Colonic mucosa (tissue), 4 donors: ENCODE data around the gene ATP7B. TPM values are rescaled to one million over a fixed set of nuclear protein-coding genes. Genes with fewer than 3 reads are reported as not detected.
"Not testable (repeated sequence)": the region's sequence is repeated elsewhere in the genome, so short reads cannot be mapped to it uniquely, and the experiment has no call there.

Source experiments
- DNase-seq: peaks from one replicate; pipeline ENCODE4 v3.0.0-alpha.2; 2020
- H3K27ac ChIP-seq: fragments of 200-600 bp; one replicate; pipeline ENCODE4 v1.8.0; 2021
- H3K27me3 ChIP-seq: fragments of 200-600 bp; one replicate; pipeline ENCODE4 v1.8.0; 2021
- H3K36me3 ChIP-seq: fragments of 200-600 bp; one replicate; pipeline ENCODE4 v1.8.0; 2021
- H3K4me1 ChIP-seq: fragments of 200-600 bp; one replicate; pipeline ENCODE4 v1.8.0; 2021; ENCODE audit warnings: mild to moderate bottlenecking
- H3K4me3 ChIP-seq: fragments of 200-600 bp; one replicate; pipeline ENCODE4 v1.8.0; 2021
- H3K9ac ChIP-seq, 2 donors: one replicate each; pipeline ENCODE4 v1.7.0; 2013; ENCODE audit warnings: control low read depth in 2 of 2, low read depth in 2 of 2, low read length in 2 of 2
- H3K9me3 ChIP-seq: fragments of 200-600 bp; one replicate; pipeline ENCODE4 v1.8.0; 2021
- CTCF ChIP-seq: fragments of 200-600 bp; IDR thresholded peaks from one replicate; pipeline ENCODE4 v1.8.0; 2022; ENCODE audit warnings: antibody characterized with exemption, mild to moderate bottlenecking
- intact Hi-C: fragments of 100-400 bp; cut with DNase I; formaldehyde crosslinking; loops from one replicate; pipeline ENCODE4 v1.14.1; 2022
- total RNA-seq, 2 donors: library from RNA; stranded (reverse); fragmentation: NEBNext Ultra II Directional in 1 of 2; extraction: Animal tissue kit (Norgen Biotek cat#: 25700) in 1 of 2; gene quantifications; one replicate each; pipeline ENCODE4 v1.2.1, GENCODE V29; 2021
- donor health status: healthy.
- donor health status: DM: no; HTN: no; CAD: no.
- donor health status: DM: no; HTN: no; CAD: no.

The ATP7B gene
- total RNA-seq, 2 donors from 2014 or later: 14.0 to 18.8 TPM

GRCh38 chr13:51997186-51997585, 14.1 kb downstream of the ATP7B start:
- Histone ChIP-seq H3K27ac (no peak overlapping the region), H3K9me3 (no peaks in the 10 kb centered on the region), H3K4me3 (no peak overlapping the region), H3K27me3 (no peaks in the 10 kb centered on the region), H3K9ac (no peak overlapping the region), H3K36me3 (no peaks in the 10 kb centered on the region), H3K4me1 (peaks cover 5% of the 10 kb centered on the region)
- DNase-seq: no peak
- TF ChIP-seq CTCF: no peak
- intact Hi-C loops: no loop called here

GRCh38 chr13:51996641-51997040, 14.6 kb downstream of the ATP7B start:
- intact Hi-C loops: no loop called here

DNA sequence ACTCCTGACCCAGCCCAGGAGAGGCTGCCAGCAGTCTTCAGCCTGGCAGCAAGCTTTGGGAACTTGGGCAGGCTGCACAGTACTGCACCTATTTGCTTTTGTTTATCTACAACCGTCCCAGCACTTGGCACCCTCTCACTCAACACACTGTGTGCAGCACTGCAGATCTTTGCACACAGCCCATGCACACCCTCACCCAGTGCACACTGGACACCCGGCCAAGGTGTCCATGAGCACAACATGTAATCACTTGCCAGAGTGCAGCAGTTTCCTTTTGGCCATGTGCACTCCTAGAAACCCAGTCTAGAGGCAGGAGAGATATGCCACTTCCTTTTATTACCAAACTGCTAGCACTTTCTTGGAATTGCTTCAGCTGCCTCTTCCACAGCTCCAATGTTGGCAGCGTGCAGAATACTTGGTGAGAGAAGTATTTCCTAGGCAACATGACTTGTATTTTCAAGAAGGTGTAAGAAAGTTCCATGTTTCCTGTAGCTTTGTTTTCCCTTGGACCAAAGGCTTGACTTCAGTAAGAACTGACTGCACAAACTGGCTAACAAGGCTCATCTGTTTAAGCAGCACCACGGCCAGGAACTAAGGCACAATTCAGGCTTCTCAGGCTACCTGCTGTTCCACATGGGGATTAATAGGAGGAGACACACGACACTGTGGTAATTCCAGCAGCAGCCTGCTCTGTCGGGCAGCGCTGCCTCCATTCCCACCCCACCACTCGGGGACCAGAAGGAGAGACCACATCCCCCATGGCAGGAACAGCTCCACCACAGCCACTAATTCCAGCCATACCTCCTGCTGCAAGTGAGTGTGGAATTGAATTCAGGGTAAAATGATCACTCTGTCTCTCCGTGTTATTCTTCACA, 15.3 kb downstream of the ATP7B start:
- H3K9ac ChIP-seq: peak overlapping the region; percentile 5 to 23
- DNase-seq: peak; percentile 63
- H3K27ac ChIP-seq: peak overlapping the region; percentile 14
- no peak overlapping the region for H3K4me3 ChIP-seq
- intact Hi-C loops: no loop called here
- H3K9me3 ChIP-seq: no peaks in the 10 kb centered on the region
- no peak for TF ChIP-seq CTCF
- H3K4me1 ChIP-seq: peaks cover 5% of the 10 kb centered on the region
- no peaks in the 10 kb centered on the region for H3K27me3 ChIP-seq
- no peaks in the 10 kb centered on the region for H3K36me3 ChIP-seq

More at GRCh38 chr13:51996641-51997040, 14.6 kb downstream of the ATP7B start:
- no peak for TF ChIP-seq CTCF
- no peak overlapping the region for H3K4me3 ChIP-seq
- peaks cover 5% of the 10 kb centered on the region for H3K4me1 ChIP-seq
- no peaks in the 10 kb centered on the region for H3K27me3 ChIP-seq
- H3K27ac ChIP-seq: no peak overlapping the region
- H3K36me3 ChIP-seq: no peaks in the 10 kb centered on the region
- peak overlapping the region in 1 of 2 donors; percentile 23 for H3K9ac ChIP-seq
- H3K9me3 ChIP-seq: no peaks in the 10 kb centered on the region
- no peak for DNase-seq

DNA sequence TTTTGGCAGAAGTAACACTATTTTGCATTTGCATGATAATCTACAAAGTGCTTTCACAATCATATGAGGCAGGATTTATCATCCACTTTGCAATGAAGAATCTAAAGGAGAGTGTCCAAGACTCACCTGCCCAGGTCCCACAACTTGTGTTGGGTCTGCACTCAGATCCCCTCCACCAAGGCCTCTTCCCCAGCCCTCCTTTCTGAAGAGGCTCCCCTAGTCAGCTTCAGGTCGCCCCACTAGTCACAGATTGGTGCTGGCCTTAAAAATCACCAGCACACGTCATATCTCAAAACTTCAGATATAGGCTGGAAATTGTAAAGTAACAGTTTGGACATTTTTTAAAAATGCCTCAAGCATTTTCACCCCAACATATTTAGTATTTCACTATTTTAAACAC, 17.5 kb downstream of the ATP7B start:
- H3K27ac ChIP-seq: no peak overlapping the region
- H3K4me1 ChIP-seq: peaks cover 5% of the 10 kb centered on the region
- intact Hi-C loops: no loop called here
- H3K9me3 ChIP-seq: no peaks in the 10 kb centered on the region
- DNase-seq: no peak
- no peak for TF ChIP-seq CTCF
- H3K36me3 ChIP-seq: no peaks in the 10 kb centered on the region
- H3K4me3 ChIP-seq: no peak overlapping the region
- H3K9ac ChIP-seq: no peak overlapping the region
- no peaks in the 10 kb centered on the region for H3K27me3 ChIP-seq

GRCh38 chr13:51988988-51989618, 22.1 kb downstream of the ATP7B start:
- DNase-seq: no peak
- Histone ChIP-seq H3K9ac (no peak overlapping the region), H3K27me3 (no peaks in the 10 kb centered on the region), H3K36me3 (no peaks in the 10 kb centered on the region), H3K27ac (no peak overlapping the region), H3K4me3 (no peak overlapping the region), H3K4me1 (no peaks in the 10 kb centered on the region), H3K9me3 (no peaks in the 10 kb centered on the region)
- intact Hi-C loops: no loop called here
- no peak for TF ChIP-seq CTCF

DNA sequence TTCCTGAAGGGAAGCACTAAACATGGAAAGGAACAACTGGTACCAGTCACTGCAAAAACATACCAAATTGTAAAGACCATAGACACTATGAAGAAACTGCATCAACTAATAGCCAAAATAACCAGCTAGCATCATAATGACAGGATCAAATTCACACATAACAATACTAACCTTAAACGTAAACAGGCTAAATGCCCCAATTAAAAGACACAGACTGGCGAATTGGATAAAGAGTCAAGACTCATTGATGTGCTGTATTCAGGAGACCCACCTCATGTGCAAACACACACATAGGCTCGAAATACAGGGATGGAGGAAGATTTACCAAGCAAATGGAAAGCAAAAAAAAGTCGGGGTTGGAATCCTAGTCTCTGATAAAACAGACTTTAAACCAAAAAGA, 26.3 kb downstream of the ATP7B start:
- H3K4me1 ChIP-seq, H3K9ac ChIP-seq, H3K27me3 ChIP-seq, DNase-seq, intact Hi-C loops, H3K9me3 ChIP-seq, H3K4me3 ChIP-seq, H3K36me3 ChIP-seq, H3K27ac ChIP-seq: not testable (repeated sequence)

DNA sequence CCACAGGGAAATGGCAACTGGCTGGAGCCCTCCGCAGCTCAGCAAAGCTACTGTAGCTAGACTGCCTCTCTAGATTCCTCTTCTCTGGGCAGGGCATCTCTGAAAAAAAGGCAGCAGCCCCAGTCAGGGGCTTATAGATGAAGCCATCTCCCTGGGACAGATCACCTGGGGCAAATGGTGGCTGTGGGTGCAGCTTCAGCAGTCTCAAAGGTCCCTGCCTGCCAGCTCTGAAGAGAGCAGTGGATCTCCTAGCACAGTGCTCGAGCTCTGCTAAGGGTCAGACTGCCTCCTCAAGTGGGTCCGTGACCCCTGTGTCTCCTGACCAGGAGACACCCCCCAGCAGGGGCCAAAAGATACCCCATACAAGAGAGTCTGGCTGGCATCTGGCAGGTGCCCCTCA, 28.0 kb downstream of the ATP7B start:
- H3K9me3 ChIP-seq, H3K9ac ChIP-seq, H3K4me1 ChIP-seq, H3K4me3 ChIP-seq, H3K27ac ChIP-seq, H3K27me3 ChIP-seq, DNase-seq, H3K36me3 ChIP-seq, intact Hi-C loops: not testable (repeated sequence)
